GM21528 (cell line): ENCODE results near the gene CCDC157.

Experiments
- ATAC-seq: cut with Tn5 transposase; IDR thresholded peaks from one replicate; pipeline ENCODE4 v1.9.1; 2021; ENCODE audit warnings: mild to moderate bottlenecking, moderate library complexity; ENCODE audit not compliant: unreplicated experiment, low FRiP score

CCDC157 gene

DNA sequence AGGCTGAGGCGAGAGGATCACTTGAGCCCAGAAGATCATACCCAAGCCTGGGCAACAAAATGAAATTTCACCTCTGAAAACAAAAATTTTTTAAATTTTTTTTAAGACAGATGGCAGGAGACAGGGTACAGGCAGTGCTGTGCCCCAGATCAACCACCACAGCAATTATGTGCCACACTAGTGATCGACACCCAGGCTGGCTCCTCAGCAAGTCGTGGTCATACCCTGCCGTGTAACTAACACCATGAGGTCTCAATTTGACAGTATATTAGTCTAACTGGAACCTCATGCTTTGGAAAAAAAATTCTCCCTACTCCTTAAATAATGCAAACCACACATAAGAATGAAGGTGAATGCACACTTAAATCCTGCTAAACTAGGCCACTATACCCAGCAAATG lies 8.4 kb upstream of the CCDC157 start:
- ATAC-seq: no peak

DNA sequence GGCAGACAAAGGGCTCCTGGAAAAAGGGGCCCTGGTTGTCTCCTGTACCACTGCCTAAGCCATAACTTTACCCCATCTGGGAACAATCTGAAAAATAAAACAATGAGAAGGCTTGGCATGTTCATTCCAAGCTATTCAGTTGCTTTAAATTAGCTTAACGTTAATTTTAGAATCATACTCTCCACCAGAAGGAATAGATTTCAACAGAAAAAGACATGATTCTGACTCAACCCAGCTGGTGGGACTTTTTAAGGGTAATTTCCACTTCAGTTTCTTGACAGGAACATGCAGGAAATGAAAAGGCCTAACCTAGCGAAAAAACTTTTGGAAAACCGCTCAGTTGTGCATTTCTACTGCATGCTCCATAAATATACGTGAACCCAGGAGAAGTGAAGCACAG lies 8.0 kb upstream of the CCDC157 start:
- ATAC-seq: no peak

DNA sequence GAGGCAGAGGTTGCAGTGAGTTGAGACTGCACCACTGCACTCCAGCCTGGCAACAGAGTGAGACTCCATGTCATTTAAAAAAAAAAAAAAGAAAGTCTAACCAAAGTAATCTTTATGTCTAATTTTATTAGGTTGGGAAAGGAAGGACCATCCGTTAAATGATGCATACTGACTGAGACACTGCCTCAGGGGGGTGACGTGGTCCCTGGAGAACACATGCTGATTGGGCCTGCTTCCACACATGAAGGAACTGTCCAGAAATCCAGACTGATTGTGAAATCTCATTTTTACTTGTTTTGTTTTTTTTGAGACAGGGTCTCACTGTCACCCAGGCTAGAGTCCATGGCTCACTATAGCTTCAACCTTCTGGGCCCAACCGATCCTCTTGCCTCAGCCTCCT lies 5.6 kb upstream of the CCDC157 start:
- no peak for ATAC-seq

DNA sequence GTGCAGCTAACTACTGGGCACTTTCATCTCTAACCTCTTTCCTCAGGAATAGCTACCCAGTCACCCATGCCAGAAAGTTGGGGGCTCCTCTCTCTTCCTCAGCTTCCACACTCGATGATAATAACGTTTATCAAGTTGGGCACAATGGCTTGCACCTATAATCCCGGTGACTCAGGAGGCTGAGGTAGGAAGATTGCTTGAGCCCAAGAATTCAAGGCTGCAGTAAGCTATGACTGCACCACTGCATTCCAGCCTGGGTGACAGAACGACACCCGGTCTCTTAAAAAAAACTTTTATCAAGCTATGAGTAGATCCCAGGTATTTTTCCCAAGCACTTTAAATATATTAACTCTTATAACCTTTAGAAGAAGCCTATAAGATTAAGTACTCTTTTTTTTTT lies 2.2 kb upstream of the CCDC157 start:
- ATAC-seq: no peak

DNA sequence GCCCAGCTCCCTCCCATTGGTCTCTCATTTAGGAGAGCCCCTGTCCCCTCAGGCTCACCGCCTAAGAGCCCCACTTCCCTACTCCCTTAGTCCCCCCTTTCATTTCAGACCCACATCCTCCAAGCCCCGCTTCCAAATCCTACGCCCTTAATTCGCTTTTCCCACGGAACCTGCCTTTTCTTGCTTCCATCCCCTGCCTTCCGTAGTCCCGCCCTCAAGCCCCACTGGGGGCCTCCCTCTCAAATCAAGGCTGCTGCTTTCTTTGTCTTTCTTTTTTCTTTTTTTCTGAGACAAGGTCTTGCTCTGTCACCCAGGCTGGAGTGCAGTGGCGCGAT lies 396 bp downstream of the CCDC157 start:
- ATAC-seq: no peak

DNA sequence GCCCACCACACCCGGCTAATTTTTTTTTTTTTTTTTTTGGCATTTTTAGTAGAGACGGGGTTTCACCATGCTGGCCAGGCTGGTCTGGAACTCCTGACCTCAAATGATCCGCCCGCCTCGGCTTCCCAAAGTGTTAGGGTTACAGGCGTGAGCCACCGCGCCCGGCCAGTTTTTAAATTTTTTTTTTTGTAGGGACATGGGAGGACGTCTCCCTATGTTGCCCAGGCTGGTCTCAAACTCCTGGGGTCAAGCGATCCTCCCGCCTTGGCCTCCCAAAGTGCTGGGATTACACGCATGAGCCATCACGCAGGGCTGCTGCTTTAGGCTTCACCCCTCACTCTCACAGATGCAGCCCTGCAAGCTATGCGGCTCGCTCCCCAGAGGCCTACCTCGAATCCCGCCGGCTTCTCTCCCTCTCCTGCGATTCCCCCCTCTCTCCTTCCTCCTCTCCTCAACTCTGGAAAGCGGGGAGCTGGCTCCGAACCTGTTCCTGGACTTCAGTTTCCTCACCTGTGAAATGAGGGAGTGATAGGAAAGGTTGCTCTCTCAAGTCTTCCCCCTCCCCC lies 926 bp downstream of the CCDC157 start:
- no peak for ATAC-seq

DNA sequence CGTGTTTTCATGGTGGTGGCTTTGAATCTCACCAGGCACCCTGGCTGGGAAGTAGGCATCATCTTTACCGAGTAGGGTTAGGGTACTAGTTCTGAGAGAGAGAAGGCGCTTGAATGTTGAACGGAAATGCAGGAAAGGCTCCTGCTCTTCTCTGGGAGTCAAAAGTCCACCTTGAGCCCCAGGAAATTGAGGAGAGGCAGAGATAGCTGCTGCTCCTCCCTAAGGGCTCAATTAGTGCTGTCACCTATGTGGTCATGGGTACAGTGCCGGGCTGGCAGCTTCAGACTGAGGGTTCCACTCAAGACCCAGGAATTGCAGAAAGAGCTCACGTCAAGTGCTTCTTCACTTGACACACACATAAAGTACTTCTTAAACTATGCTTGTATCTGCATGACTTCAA lies 1.7 kb downstream of the CCDC157 start:
- no peak for ATAC-seq

DNA sequence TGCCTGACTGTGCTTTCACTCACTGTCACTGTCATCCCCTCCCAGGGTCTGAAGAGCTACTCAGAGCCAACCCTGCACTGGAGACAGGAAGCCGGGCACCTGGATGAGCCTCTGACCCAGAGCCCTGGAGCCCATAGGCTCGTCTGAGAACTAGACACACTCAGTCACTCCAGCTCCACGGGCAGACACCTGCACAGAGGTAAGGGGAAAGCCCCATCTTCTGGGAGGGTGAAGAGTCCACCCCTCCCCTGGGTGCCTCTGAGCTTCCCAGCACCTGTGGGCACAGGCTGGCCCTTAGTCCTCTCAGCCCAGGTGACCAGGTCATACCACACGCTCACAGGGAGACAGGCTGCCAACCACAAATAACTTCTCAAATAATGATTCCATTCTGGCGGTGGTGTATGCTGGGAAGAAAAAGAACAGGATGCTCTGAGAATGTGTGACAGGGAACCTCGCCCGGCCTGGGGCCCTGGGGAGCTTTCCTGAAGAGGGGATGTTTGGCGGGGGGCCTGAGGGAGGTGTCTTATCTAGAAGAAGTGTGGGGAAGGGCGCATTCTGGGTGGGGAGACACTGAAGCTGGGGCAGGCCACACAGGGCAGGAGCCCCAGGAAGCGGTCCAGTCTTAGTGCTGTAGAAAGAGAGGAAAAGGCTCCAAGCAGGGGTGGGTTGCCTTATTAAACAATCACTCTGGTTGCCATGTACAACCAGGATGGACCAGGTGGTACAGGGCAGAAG lies 5.3 kb downstream of the CCDC157 start:
- ATAC-seq: no peak

DNA sequence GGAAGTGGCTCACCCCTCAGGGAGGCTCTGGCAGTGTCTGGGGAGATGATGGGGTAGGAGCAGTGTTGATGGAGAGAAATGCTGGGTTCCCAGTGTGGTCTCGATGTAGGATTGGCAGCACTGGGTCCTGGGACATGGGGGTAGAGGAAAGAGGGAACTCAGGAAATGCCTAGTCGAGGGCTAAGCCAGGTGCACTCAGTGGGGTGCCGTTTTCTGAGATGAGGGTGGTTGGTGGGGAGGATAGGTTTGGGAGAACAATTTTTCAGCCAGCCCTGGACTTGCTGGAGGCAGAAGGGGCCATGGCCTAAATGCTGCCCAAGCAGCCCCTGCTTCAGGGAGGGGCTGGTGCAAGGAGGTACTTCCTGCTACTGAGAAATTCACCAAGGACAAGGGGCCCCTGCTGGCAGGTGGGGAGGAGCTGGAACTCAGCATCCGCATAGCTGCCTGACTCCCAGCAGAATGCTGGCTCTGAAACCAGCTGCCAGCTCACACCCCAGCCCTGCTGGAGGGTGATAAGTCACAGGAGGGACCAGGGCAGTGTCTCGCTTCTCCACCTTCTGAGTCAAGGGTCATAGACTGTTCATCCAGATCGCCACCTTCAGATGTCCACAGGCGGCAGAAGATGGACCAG lies 6.0 kb downstream of the CCDC157 start:
- no peak for ATAC-seq

DNA sequence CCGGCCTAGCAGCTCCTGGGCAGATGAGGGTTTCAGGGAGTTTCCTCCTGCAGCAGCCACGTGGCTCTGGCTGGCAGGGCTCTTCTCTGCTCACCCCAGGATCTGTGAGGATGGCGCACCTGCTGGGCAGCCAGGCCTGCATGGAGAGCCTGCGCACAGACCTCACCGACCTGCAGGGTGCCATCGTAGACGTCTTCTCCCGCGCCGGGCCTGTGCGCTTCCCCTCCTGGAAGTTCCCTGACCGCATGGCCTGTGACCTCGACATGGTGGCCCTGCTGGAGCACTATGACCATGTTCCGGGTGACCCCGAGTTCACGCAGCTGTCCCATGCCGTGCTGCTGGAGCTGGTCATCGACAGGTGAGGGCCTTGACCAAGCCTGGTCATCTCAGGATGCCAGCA lies 9.1 kb downstream of the CCDC157 start:
- no peak for ATAC-seq

DNA sequence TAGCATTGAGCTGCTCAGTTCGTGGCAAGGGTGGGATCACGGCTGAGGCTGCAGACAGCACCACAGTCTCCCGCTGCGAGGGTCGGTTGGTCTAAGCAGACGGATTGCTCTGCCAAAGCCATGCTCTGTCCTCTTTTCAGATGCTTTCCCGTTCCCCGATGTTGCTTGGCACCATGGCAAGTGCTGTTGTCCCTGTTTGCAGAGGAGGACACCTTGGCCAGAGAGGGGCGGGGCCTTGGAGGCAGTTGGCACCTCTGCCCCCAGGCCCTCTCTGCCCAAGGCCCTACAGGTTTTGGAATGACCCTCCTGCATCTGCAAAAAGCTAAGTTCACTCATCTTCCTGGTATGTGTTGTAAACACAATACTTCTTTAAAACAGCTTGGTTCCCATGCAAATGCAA lies 11.6 kb downstream of the CCDC157 start:
- ATAC-seq: no peak

DNA sequence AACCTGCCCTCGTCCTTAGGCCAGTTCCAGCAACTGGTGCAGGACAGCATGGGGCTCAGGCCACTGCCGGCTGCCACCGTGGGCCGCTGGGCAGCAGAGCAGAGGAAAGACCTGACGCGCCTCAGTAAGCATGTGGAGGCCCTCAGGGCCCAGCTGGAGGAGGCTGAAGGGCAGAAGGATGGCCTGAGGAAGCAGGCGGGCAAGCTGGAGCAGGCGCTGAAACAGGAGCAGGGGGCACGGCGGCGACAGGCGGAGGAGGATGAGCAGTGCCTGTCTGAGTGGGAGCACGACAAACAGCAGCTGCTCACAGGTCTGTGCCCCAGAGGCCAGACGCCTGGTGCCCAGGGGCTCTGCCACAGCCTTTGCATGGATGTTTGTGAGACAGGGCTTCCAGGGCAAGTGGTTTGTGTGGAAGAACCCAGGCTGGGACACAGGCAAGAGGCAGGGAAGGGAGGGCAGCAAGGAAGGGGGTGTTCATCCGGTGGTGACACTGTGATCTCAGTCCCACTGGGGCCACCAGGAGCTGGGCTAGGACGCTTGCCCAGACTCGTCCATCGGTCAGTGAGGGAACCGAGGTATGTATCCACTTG lies 13.9 kb downstream of the CCDC157 start:
- no peak for ATAC-seq

DNA sequence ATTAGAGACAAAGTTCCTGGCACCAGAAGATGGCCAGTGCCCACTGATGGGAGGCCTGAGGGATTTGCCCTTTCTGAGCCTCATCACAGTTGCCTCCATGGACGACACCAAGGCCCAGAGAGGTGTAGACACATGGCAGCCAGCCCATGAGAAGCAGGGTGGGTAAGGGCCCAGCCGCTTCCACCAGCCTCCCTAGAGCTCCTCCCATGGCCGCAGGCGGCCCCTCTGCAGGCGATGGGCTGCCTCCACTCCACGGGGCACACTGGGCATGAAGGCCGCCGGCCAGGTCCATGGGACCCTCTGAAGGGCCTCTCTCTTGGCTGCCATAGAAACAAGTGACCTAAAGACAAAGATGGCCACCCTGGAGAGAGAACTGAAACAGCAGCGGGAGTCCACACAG lies 14.5 kb downstream of the CCDC157 start:
- no peak for ATAC-seq

DNA sequence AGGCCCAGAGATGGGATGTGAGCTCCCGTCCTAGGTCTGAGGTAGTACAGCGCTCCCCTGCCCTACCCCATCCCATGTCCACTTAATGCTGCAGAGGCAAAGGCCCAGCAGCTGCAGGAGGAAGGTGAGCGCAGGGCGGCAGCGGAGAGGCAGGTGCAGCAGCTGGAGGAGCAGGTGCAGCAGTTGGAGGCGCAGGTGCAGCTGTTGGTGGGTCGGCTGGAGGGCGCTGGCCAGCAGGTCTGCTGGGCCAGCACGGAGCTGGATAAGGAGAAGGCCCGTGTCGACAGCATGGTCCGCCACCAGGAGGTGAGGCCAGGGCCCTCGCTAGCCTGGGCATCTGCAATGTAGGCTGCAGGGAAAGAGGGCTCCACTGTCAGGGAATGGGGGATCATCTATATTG lies 15.2 kb downstream of the CCDC157 start:
- ATAC-seq: no peak

DNA sequence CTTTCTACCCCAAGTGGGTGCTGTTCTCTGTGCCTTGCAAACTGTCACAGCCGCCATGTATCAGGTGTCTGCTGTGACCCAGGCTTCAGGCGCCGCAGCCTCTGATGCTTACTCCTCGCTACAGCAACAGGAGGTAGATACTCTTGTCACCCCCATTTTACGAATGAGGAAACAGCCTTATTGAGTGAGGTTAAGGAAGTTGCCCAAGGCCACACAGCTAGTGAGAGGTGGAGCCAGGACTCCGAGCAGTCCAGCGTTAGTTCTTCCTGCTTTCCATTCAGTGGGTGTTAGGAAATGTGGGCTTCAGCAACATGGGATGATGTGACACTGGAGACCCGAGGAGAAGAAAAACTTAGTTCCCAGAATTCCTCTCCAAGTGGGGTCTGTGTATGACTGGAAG lies 16.1 kb downstream of the CCDC157 start:
- no peak for ATAC-seq

DNA sequence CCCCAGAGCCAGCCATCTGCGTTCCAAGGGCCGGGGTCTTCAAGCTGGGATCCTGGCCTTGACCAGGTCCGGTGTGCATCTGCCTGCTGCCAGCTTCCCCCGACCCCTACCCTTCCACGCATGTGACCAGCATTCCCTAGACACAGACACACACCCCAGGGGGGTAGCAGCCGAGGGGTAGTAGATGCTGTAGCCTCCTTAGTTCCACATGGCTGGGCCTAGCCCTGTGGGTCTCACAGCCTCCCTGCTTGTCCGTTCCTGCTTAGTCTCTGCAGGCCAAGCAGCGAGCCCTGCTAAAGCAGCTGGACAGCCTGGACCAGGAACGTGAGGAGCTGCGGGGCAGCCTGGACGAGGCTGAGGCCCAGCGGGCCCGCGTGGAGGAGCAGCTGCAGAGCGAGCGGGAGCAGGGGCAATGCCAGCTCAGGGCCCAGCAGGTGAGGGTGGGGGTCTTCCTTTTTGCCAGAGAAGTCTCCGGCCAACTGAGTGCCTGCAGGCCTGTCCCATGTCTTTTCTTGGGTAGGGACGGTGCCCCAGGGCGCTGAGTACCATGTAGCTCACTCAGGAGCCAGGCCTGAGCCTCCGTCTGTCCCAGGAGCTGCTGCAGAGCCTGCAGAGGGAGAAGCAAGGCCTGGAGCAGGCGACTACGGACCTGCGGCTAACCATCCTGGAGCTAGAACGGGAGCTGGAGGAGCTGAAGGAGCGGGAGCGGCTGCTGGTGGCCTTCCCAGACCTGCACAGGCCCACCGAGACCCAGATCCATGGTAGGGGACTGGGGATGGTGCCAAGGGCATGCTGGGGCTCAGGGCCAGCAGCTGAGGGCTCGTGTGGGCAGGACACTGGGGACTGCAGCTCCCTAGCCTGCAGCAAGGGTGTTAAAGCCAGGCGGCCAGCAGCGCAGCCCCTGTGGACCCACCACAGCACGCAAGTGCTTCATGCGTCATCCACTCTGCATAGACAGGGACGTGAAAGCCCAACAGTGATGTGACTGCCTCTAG lies 16.8 kb downstream of the CCDC157 start:
- no peak for ATAC-seq

DNA sequence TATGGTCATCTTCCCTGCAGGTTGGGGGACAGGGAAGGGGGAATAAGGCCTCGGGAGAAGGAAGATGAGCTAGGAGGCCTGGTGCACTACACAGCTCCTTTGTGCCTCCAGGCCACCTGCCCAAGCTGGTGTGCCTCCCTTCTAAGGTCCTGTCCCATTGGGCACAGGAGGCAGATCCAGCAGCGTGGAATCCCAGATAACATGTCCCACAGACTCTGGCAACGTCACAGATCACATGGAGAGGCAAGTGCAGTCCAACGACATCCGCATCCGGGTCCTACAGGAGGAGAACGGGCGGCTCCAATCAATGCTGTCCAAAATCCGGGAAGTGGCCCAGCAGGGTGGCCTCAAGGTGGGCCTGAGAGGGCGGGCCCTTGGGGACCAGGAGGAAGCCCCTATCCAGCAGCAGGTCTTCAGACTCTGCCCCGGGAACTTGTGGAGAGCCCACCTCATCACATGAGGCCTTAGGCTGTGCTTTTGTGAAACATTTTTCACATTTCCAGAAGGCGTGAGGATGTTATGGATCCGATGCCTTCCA lies 18.6 kb downstream of the CCDC157 start:
- no peak for ATAC-seq

DNA sequence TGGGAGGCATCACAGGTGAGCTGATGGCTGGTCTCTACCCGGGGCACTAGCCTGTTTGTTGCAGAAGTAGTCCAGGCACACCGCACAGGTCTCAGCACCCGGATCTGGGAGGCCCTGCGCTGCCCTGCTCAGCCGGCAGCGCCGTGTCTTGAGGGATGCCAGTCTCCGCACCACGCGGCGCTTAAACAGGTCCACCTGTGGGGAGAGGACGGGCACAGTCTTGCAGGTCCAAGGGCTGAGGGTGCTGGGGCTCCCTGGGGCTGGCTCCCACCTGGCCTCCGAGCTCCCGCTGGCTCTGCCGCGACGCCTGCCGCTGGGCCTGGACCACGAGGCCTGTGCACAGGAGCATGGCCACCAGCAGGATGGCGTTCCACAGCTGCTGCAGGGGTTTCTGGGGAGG lies 23.2 kb downstream of the CCDC157 start:
- no peak for ATAC-seq

DNA sequence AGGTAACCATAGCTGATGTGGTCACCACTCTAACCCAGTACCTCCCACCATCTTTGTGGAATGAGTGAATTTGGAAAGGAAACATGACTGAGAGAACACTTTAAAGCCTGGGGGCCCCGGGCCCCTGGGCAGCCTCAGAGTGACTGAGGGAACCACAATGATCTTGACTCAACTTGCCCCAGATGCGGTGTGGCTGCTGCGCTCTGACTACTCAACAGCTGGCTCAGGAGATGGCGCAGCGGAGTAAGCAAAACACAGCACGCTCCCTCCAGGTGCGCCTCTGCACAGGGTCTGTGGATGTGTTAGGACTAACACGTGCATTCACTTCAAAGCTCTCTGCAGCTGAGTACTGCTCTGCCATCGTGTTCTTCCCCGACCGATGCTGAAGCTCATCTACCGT lies 24.5 kb downstream of the CCDC157 start:
- ATAC-seq: no peak

DNA sequence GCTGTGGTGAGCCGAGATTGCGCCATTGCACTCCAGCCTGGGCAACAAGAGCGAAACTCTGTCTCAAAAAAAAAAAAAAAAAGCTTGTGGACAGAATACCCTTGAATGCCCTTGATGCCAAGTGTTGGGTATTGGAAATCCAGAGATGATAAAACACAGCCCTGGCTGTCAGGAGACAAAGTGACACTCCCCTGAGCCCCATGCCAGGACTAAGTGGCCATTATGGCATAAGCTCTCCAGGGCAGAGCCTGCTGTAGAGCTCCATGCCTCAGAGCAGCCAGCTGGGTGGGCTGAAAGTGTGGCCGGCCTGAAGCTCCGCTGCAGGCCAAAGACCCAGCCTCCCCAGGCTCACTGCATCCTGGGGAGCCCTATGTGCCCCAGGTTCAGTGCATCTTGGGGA lies 25.5 kb downstream of the CCDC157 start:
- ATAC-seq: no peak

DNA sequence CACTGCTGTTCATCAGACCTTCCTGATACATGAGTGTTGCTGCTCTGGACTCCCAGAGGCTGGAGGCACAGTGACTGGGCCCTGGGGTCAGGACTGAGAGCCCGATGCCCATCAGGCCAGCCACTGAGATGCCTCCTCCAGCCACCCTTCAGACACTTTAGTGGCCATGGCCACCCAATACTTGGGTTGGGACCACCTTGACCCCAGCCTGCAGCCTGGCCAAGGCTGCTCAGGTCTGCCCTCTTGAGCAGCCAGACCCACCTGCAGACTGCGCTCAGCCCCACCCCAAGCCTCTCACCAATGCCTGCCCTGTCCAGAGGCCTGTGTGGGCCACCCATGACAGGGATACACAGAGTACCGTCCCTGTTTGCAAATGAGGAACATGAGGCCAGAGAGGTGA lies 26.3 kb downstream of the CCDC157 start:
- ATAC-seq: no peak
